Posterior vena cava (tissue), 2 donors: Measurements from ENCODE around the gene MLNR. TPM values are rescaled to one million over a fixed set of nuclear protein-coding genes. Genes with fewer than 3 reads are reported as not detected.

Source experiments
- DNase-seq: peaks from one replicate; pipeline ENCODE4 v3.0.0-alpha.2; 2020; ENCODE audit warnings: low spot score
- intact Hi-C, 2 donors: fragments of 100-400 bp; cut with DNase I; formaldehyde crosslinking; loops; one replicate each; pipeline versions ENCODE4 v1.14.1 to v1.14.2; 2022 to 2023
- total RNA-seq, 2 donors: library from RNA; stranded (reverse); fragmentation: NEBNext Ultra II Directional; extraction: Animal tissue kit (Norgen Biotek cat#: 25700); gene quantifications; one replicate each; pipeline ENCODE4 v1.2.1, GENCODE V29; 2021
- donor health status: DM: yes; HTN: yes; CAD: no.
- donor health status: DM: yes; HTN: yes; CAD: no.

Gene MLNR
- total RNA-seq, 2 donors from 2014 or later: not detected

DNA sequence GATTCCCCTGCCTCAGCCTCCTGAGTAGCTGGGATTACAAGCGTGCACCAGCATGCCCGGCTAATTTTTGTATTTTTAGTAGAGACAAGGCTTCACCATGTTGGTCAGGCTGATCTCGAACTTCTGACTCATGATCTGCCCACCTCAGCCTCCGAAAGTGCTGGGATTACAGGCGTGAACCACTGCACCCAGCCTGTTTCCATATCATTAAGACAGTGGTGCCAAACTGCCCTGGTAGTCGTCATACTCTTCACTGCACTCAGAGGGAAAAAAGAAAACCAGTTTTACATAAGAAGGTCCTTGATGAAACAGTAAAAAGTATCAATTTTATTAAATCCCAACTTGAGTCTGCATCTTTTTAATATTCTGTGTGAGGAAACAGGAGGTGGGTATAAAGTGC is 42.5 kb downstream of the MLNR start:
- no peak for DNase-seq
- intact Hi-C loops: no loop called here

- no peak for DNase-seq
- intact Hi-C loops: no loop called here
These were observed 45.7 kb downstream of the MLNR start for GRCh38 chr13:49265822-49266221.

DNA sequence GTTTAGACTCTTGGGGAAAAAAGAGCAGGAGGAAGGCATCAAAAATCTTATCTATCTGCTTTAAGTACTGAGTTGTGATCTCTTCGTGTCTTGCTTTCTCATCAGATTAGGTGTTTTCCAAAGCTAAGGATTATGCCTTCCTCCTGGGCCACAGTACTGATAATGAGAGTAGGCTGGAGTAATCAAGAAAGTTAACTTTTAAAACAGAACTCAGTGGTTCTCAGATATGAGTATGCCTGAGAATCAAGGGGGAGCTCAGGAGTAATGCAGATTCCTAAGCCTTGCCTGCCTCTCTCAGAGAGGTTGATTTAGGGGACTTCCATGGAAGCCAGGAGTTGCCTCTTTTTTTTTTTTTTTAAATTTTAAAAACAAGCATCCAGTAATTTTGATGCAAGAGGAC is 51.1 kb downstream of the MLNR start:
- intact Hi-C loops: no loop called here
- DNase-seq: no peak

Other genes starting within 250 kb of the MLNR start
- 10 to 100 TPM; 49.0 to 52.1 TPM for gene FNDC3A, start 244.4 kb upstream of the MLNR start, total RNA-seq
- 10 to 100 TPM; 10.5 to 10.9 TPM for gene CDADC1, start 27.6 kb downstream of the MLNR start, total RNA-seq
- gene CAB39L, start 223.7 kb downstream of the MLNR start, total RNA-seq: 10 to 100 TPM; 24.9 to 39.3 TPM
- 10 to 100 TPM; 11.0 to 11.7 TPM for gene SETDB2, start 223.9 kb downstream of the MLNR start, total RNA-seq